Left lung (tissue), 10 donors: ENCODE data around the gene SPINK6. TPM values are rescaled to one million over a fixed set of nuclear protein-coding genes. Genes with fewer than 3 reads are reported as not detected.

Experiments used
- ATAC-seq: fragments of 200-7000 bp; cut with Tn5 transposase; one replicate; pipeline ENCODE4 v1.9.1; 2020; ENCODE audit warnings: moderate library complexity
- DNase-seq, 4 donors: peaks; one replicate each; pipeline ENCODE4 v3.0.0-alpha.2; 2013 to 2020
- H3K27ac ChIP-seq, 2 donors: fragments of 200-600 bp; sonication (generic) in 1 of 2; one replicate each; pipeline versions ENCODE4 v1.5.0 to v1.8.0; 2020 to 2021
- H3K27me3 ChIP-seq, 2 donors: fragments of 200-600 bp; sonication (generic) in 1 of 2; one replicate each; pipeline versions ENCODE4 v1.5.0 to v1.8.0; 2020 to 2021
- H3K36me3 ChIP-seq, 2 donors: fragments of 200-600 bp; sonication (generic) in 1 of 2; one replicate each; pipeline versions ENCODE4 v1.5.0 to v1.8.0; 2020 to 2021
- H3K4me1 ChIP-seq, 2 donors: fragments of 200-600 bp; one replicate each; pipeline ENCODE4 v1.8.0; 2021
- H3K4me3 ChIP-seq, 2 donors: fragments of 200-600 bp; sonication (generic) in 1 of 2; one replicate each; pipeline versions ENCODE4 v1.5.0 to v1.8.0; 2020 to 2021; ENCODE audit warnings: mild to moderate bottlenecking in 1 of 2
- H3K9me3 ChIP-seq, 2 donors: fragments of 200-600 bp; sonication (generic) in 1 of 2; one replicate each; pipeline versions ENCODE4 v1.5.0 to v1.8.0; 2020 to 2021
- CTCF ChIP-seq, 2 donors: fragments of 200-600 bp; sonication (generic) in 1 of 2; IDR thresholded peaks; one replicate each; pipeline versions ENCODE4 v1.5.0 to v1.8.0; 2021; ENCODE audit warnings: antibody characterized with exemption in 2 of 2
- intact Hi-C, 2 donors: fragments of 100-400 bp; cut with DNase I; formaldehyde crosslinking; loops; one replicate each; pipeline versions ENCODE4 v1.11.2 to v1.14.2; 2022
- polyA plus RNA-seq, 6 donors: library from polyadenylated mRNA; unstranded; fragments of 120-200 nt; gene quantifications; one replicate each; pipeline ENCODE4 v1.2.1, GENCODE V29; 2013; ENCODE audit not compliant: insufficient read length in 6 of 6
- total RNA-seq, 2 donors: library from RNA; stranded (reverse); fragmentation: NEBNext Ultra II Directional; extraction: Animal tissue kit (Norgen Biotek cat#: 25700); gene quantifications; one replicate each; pipeline ENCODE4 v1.2.1, GENCODE V29; 2021
- donor health status: DM: no; HTN: yes; CAD: no.
- donor health status: DM: no; HTN: no; CAD: no.

SPINK6 gene
- total and polyA plus RNA-seq, 8 donors: 0.42 TPM; not detected in 7

GRCh38 chr5:148186248-148187003 lies 16.4 kb upstream of the SPINK6 start:
- no peak for TF ChIP-seq CTCF (IDR thresholded peaks at IDR 0.05)
- Histone ChIP-seq H3K27ac (peak overlapping the region; percentile 65 to 93), H3K4me1 (peaks cover 0 to 22% of the 10 kb centered on the region in 2 donors), H3K4me3 (no peak overlapping the region), H3K27me3 (no peaks in the 10 kb centered on the region), H3K36me3 (no peaks in the 10 kb centered on the region), H3K9me3 (no peaks in the 10 kb centered on the region)
- ATAC-seq: peak; percentile 97
- intact Hi-C loops: no loop called here
- DNase-seq: no peak

DNA sequence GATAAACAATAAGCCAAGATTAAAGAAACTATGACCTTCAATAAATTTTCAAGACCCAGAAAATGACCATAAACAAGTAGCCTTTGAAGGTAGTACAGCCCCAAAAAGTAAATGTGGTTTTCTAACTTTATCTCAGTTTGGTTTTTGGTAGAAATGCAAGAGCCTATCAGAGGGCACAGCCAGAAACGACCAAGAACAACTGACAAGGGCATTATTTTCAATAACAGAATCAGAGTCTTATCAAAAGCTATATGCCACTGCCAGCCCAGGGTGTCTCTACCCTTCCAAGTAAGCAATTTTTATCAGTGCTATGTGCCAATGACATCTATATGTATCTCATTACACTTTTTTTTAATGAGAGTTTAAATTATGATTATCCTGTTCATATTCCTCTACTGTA lies 11.8 kb upstream of the SPINK6 start:
- H3K27ac ChIP-seq: no peak overlapping the region
- DNase-seq: no peak
- no peaks in the 10 kb centered on the region for H3K36me3 ChIP-seq
- intact Hi-C loops: no loop called here
- no peak overlapping the region for H3K4me3 ChIP-seq
- no peaks in the 10 kb centered on the region for H3K27me3 ChIP-seq
- H3K9me3 ChIP-seq: no peaks in the 10 kb centered on the region
- no peak for ATAC-seq
- TF ChIP-seq CTCF (IDR thresholded peaks at IDR 0.05): no peak
- peaks cover 0 to 23% of the 10 kb centered on the region in 2 donors for H3K4me1 ChIP-seq

GRCh38 chr5:148193202-148193601 lies 9.6 kb upstream of the SPINK6 start:
- Histone ChIP-seq H3K9me3 (no peaks in the 10 kb centered on the region), H3K27ac (no peak overlapping the region), H3K36me3 (no peaks in the 10 kb centered on the region), H3K4me3 (no peak overlapping the region), H3K27me3 (no peaks in the 10 kb centered on the region), H3K4me1 (peaks cover 0 to 9% of the 10 kb centered on the region in 2 donors)
- no peak for TF ChIP-seq CTCF (IDR thresholded peaks at IDR 0.05)
- intact Hi-C loops: no loop called here
- DNase-seq (no peak), ATAC-seq (no peak)

DNA sequence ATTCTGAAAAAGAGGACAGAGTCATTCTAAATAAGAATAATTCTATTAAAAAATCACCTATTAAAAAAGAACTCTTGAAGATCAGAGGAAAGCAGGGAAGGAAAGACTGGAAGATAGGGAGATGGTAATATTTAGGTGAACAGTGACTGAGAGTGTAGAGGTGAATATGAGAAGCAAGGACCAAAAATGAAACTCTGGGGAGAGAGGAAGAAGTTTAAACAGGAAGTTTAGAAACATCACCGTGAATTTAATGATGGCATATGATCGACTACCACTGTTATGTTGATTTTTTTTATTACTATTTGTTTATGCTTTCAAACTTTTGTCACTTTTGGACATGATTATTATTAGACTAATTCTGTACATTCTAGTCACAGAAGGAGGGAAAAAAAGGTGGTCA lies 1.7 kb upstream of the SPINK6 start:
- intact Hi-C loops: no loop called here
- H3K36me3 ChIP-seq: no peaks in the 10 kb centered on the region
- H3K27me3 ChIP-seq: no peaks in the 10 kb centered on the region
- H3K4me1 ChIP-seq: peaks cover 0 to 12% of the 10 kb centered on the region in 2 donors
- DNase-seq (no peak), ATAC-seq (no peak)
- no peaks in the 10 kb centered on the region for H3K9me3 ChIP-seq
- no peak for TF ChIP-seq CTCF (IDR thresholded peaks at IDR 0.05)
- H3K4me3 ChIP-seq: no peak overlapping the region
- peak overlapping the region in 1 of 2 donors; percentile 64 for H3K27ac ChIP-seq

DNA sequence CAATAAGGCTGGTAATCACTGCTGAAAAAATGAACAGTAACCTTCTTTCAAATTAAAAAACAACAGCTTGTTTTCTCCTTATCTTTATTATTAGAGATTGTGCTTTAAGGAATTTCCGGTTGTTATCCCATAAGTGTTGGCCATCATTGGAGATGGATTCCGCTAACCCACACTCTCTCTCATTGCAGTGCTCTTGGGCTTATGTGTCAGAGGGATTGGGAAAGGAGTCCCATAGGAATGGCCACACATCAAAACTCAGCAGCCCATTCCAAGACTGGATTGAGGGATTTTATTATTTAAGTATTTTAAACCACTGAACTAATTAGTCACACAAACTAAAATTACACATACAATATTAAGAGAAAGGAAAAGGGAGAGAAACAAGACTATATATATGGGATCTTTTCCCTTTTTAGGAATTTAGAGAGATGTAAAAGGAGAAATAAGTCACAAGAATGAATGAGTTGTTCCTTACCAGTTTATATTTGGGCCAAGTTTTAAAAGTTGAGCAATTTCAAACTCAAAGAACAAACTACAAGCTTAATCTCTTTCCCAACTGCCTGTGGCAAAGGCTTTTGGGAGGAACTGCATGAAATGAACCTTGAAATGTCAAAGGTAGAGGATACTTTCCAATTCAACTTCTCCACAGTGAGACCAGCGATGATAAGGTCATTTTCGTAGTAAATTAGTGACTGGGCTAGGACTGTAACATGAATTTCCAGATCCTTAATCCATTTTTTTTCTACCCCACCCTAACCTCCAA lies 2.4 kb downstream of the SPINK6 start:
- no peaks in the 10 kb centered on the region for H3K27me3 ChIP-seq
- peak overlapping the region in 1 of 2 donors; percentile 42 for H3K27ac ChIP-seq
- peaks cover 11 to 16% of the 10 kb centered on the region in 2 donors for H3K4me1 ChIP-seq
- H3K36me3 ChIP-seq: no peaks in the 10 kb centered on the region
- no peak overlapping the region for H3K4me3 ChIP-seq
- intact Hi-C loops: no loop called here
- DNase-seq (no peak), ATAC-seq (peak; percentile 30)
- TF ChIP-seq CTCF (IDR thresholded peaks at IDR 0.05): no peak
- H3K9me3 ChIP-seq: no peaks in the 10 kb centered on the region
